GOT3 (cell line): ENCODE data around the gene COPB1.

Source experiments
- DNase-seq: peaks from one replicate; lab custom pipeline; 2025; ENCODE audit warnings: mixed read lengths; lab: John Stamatoyannopoulos, UW

Gene COPB1

GRCh38 chr11:14423633-14424032 is 76.0 kb downstream of the COPB1 start:
- no peak for DNase-seq

- no peak for DNase-seq
These were observed 76.8 kb downstream of the COPB1 start for GRCh38 chr11:14422814-14423182.

DNA sequence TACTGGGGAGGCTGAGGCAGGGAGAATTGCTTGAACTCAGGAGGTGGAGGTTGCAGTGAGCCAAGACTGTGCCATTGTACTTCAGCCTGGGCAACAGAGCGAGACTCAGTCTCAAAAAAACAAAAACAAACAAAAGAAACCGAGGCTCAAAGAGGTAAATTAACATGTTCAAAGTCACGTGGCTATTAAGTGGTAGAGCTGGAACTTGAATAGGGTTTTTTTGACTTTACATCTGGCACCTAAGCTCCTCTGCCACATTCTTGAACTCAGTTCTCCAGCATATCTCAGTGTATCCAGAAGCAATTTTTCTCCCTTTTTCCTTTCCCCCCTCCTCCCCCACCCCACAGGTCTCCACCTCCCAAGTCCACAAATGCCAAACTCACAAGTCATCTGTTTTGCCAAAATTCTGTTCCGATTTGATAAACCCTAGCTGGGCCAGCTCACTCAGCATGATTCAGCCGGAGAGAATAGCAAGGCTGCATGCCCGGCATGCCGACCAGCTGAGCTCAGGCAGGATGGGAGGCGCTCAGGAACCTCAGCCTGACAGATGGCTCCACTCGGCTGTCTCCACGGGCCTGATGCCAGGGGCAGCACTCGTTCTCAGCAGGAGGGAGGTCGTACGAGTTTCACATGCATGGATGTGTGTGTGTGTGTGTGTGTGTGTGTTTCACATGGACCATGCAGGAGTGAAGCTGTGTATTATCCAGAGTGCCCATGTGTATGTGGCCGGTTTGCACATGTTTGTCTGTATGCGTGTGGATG is 77.4 kb downstream of the COPB1 start:
- DNase-seq = peak; percentile 26

DNA sequence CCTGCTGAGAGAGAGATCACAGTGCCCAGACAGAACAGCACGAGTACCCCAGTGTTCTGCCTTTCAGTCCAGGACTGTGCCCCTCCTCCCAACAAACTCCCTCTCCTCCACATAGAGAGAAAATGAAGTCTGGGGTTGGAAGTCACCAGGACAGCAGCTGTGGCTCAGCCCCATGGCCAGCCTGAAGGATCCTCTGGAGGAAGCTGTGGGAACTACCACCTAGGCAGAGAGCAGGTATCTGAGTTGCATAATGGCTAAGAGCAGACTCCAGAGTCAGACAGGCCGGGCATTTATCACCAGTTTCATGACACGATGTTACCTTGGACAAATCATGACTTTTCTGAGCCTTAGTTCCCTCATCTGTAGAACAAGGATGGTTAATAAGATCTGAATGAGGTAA is 79.4 kb downstream of the COPB1 start:
- DNase-seq = no peak

GRCh38 chr11:14418801-14419417 is 80.7 kb downstream of the COPB1 start:
- no peak for DNase-seq

- no peak for DNase-seq
These were observed 81.8 kb downstream of the COPB1 start for GRCh38 chr11:14417617-14418374.

DNA sequence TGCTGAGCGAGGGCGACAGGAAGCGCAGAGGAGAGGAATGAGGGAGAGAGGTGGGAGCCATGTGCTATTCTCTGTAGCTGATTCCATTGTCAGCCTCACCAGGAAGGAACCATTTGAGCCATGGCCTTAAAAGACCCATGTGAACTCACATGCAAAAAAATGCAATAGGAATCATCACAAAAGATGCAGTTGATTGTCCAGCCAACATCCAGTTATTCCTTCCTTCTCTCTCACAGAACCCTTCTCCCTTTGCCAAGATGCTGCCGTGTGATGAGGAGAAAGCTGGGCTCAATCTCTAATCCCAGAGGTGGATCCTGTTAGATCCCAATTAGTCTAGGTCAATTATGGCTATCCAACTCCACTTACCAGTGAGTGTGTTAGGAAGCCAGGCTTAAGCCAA is 82.4 kb downstream of the COPB1 start:
- DNase-seq = no peak

- DNase-seq = no peak
These were observed 84.8 kb downstream of the COPB1 start for GRCh38 chr11:14414470-14415461.

GRCh38 chr11:14413307-14414069 is 86.1 kb downstream of the COPB1 start:
- no peak for DNase-seq

- no peak for DNase-seq
These were observed 87.8 kb downstream of the COPB1 start for GRCh38 chr11:14411818-14412217.

GRCh38 chr11:14409891-14410290 is 89.7 kb downstream of the COPB1 start:
- no peak for DNase-seq

DNA sequence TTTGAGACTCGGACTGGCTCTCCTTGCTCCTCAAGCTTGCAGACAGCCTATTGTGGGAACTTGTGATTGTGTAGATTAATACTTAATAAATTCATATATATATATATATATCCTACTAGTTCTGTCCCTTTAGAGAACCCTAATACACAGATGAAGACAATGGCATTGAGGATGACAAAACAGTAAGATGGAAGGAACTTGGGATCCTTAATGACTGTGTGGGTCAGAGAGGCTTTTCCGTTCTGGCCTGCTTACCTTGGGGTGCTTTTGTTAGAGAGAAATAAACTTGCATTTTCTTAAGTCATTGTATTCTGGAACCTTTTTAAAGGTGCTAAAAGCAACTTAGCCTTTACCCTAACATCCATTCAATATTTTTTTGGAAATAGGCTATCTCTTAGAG is 91.0 kb downstream of the COPB1 start:
- DNase-seq = no peak
